PC-9 (cell line): Measurements from ENCODE around the gene EGR1. TPM values are rescaled to one million over a fixed set of nuclear protein-coding genes. Genes with fewer than 3 reads are reported as not detected.
"Not testable (repeated sequence)": the region's sequence is repeated elsewhere in the genome, so short reads cannot be mapped to it uniquely, and the experiment has no call there.

Source experiments
- BruUV-seq: library from RNA; stranded (reverse); fragments of 400-500 nt; replicated peaks from 2 replicates; lab custom pipeline; 2021; lab: Mats Ljungman, UMichigan
- CTCF ChIA-PET: fragments of 300-600 bp; sonication (Branson Sonifier 250); formaldehyde crosslinking; loops from one replicate; lab custom pipeline; 2022; ENCODE audit warnings: antibody characterized with exemption; lab: Charles Lee
- POLR2A ChIA-PET: fragments of 300-600 bp; sonication (Branson Sonifier 250); formaldehyde crosslinking; loops from one replicate; lab custom pipeline; 2022; ENCODE audit warnings: antibody characterized with exemption; ENCODE audit not compliant: unreplicated experiment; lab: Charles Lee
- DNase-seq, 2 experiments: peaks; one replicate each; pipeline versions ENCODE4 v3.0.0 to v3.0.0-alpha.2; 2015 to 2022; ENCODE audit warnings: mixed read lengths in 1 of 2
- H2AFZ ChIP-seq: fragments of 200-600 bp; sonication (generic); 2 replicates; pipeline ENCODE4 v1.8.1; 2017; ENCODE audit warnings: antibody characterized with exemption
- H3F3A ChIP-seq: fragments of 200-600 bp; sonication (generic); 2 replicates; pipeline ENCODE4 v1.8.1; 2017; ENCODE audit warnings: antibody characterized with exemption, mild to moderate bottlenecking, low read depth; ENCODE audit not compliant: insufficient read depth
- H3K27ac ChIP-seq: fragments of 200-600 bp; sonication (generic); 2 replicates; pipeline ENCODE4 v1.6.1; 2016; ENCODE audit warnings: mixed run types
- H3K27me3 ChIP-seq: fragments of 200-600 bp; sonication (generic); 2 replicates; pipeline ENCODE4 v1.6.1; 2016; ENCODE audit warnings: low read depth, mixed run types; ENCODE audit not compliant: insufficient read depth
- H3K36me3 ChIP-seq: fragments of 200-600 bp; sonication (generic); 2 replicates; pipeline ENCODE4 v1.6.1; 2016; ENCODE audit warnings: low read depth, mixed run types
- H3K4me1 ChIP-seq: fragments of 200-600 bp; sonication (generic); replicated peaks from 2 replicates; pipeline ENCODE4 v1.6.1; 2016; ENCODE audit warnings: mixed run types; ENCODE audit not compliant: insufficient read depth
- H3K4me2 ChIP-seq: fragments of 200-600 bp; sonication (generic); 2 replicates; pipeline ENCODE4 v1.6.1; 2017; ENCODE audit warnings: mixed run types
- H3K4me3 ChIP-seq: fragments of 200-600 bp; sonication (generic); 2 replicates; pipeline ENCODE4 v1.6.1; 2016; ENCODE audit warnings: mixed run types
- H3K79me2 ChIP-seq: fragments of 200-600 bp; sonication (generic); 2 replicates; pipeline ENCODE4 v1.6.1; 2017; ENCODE audit warnings: low read depth, mixed run types
- H3K9me2 ChIP-seq: fragments of 200-600 bp; sonication (generic); 2 replicates; pipeline ENCODE4 v1.8.1; 2017; ENCODE audit warnings: mild to moderate bottlenecking; ENCODE audit not compliant: insufficient read depth
- H3K9me3 ChIP-seq: fragments of 200-600 bp; sonication (generic); 2 replicates; pipeline ENCODE4 v1.8.1; 2016; ENCODE audit warnings: low read depth; ENCODE audit not compliant: insufficient read depth
- H4K20me1 ChIP-seq: fragments of 200-600 bp; sonication (generic); 2 replicates; pipeline ENCODE4 v1.8.1; 2017; ENCODE audit not compliant: insufficient read depth
- CTCF ChIP-seq: fragments of 200-600 bp; sonication (generic); conservative IDR thresholded peaks from 2 replicates; pipeline ENCODE4 v1.6.1; 2017; ENCODE audit warnings: mixed run types, antibody characterized with exemption, mild to moderate bottlenecking, moderate library complexity
- EZH2 ChIP-seq: fragments of 200-600 bp; sonication (generic); IDR thresholded peaks from 2 replicates; pipeline ENCODE4 v1.8.0; 2017; ENCODE audit warnings: antibody characterized with exemption, low read depth
- intact Hi-C: fragments of 100-400 bp; cut with micrococcal nuclease; formaldehyde crosslinking; loops from one replicate; pipeline ENCODE4 v1.10.0; 2022; ENCODE audit not compliant: unreplicated experiment
- total RNA-seq: library from RNA; stranded (reverse); gene quantifications from 2 replicates; pipeline ENCODE4 v1.2.3, GENCODE V29; 2021

EGR1 gene
- total RNA-seq, 1 experiment from 2014 or later = 24.7 TPM

- ChIA-PET POLR2A (interaction anchor here (0.6 to 0.7 kb wide), 2 partner anchors 33 to 83 kb away, joined by 4 to 6 read pairs; no protein-coding TSS in a partner anchor), CTCF (no interaction called here)
- Histone ChIP-seq H3K4me3 (no peak overlapping the region), H3K9me2 (no peaks in the 10 kb centered on the region), H4K20me1 (peaks cover 18% of the 10 kb centered on the region), H3K79me2 (no peaks in the 10 kb centered on the region), H3K9me3 (no peaks in the 10 kb centered on the region), H3K4me2 (no peak overlapping the region), H3K4me1 (no peaks in the 10 kb centered on the region), H2AFZ (no peak overlapping the region), H3K36me3 (no peaks in the 10 kb centered on the region), H3K27ac (no peak overlapping the region), H3K27me3 (no peaks in the 10 kb centered on the region), H3F3A (no peaks in the 10 kb centered on the region)
- BruUV-seq = no TSS peak
- intact Hi-C loops = no loop called here
- TF ChIP-seq CTCF (no peak), EZH2 (no peak)
- DNase-seq = peak; percentile 33 to 38
Observed at GRCh38 chr5:138470322-138471051, 5.2 kb downstream of the EGR1 start.

GRCh38 chr5:138471052-138471361 lies 5.7 kb downstream of the EGR1 start:
- no peak for DNase-seq
- Histone ChIP-seq H3F3A (no peaks in the 10 kb centered on the region), H3K27me3 (no peaks in the 10 kb centered on the region), H3K4me1 (no peaks in the 10 kb centered on the region), H3K4me3 (no peak overlapping the region), H3K27ac (no peak overlapping the region), H3K36me3 (no peaks in the 10 kb centered on the region), H3K4me2 (no peak overlapping the region), H2AFZ (no peak overlapping the region), H3K9me3 (no peaks in the 10 kb centered on the region), H3K79me2 (no peaks in the 10 kb centered on the region), H3K9me2 (no peaks in the 10 kb centered on the region), H4K20me1 (peaks cover 16% of the 10 kb centered on the region)
- intact Hi-C loops = no loop called here
- ChIA-PET POLR2A (interaction anchor here (0.6 kb wide), 1 partner anchor 28 kb away, joined by 3 read pairs; no protein-coding TSS in a partner anchor), CTCF (no interaction called here)
- no TSS peak for BruUV-seq
- TF ChIP-seq CTCF (no peak), EZH2 (no peak)

GRCh38 chr5:138472353-138472752 lies 7.1 kb downstream of the EGR1 start:
- ChIA-PET POLR2A (no interaction called here), CTCF (no interaction called here)
- Histone ChIP-seq H3K9me3 (no peaks in the 10 kb centered on the region), H3K4me3 (no peak overlapping the region), H3K4me2 (no peak overlapping the region), H4K20me1 (0 out of 2 replicates have a peak, but pooled peaks cover 6% of the 10 kb centered on the region), H3K9me2 (no peaks in the 10 kb centered on the region), H3K4me1 (no peaks in the 10 kb centered on the region), H3K79me2 (no peaks in the 10 kb centered on the region), H3K27me3 (no peaks in the 10 kb centered on the region), H3F3A (no peaks in the 10 kb centered on the region), H2AFZ (no peak overlapping the region), H3K36me3 (no peaks in the 10 kb centered on the region), H3K27ac (no peak overlapping the region)
- DNase-seq = no peak
- no TSS peak for BruUV-seq
- intact Hi-C loops = no loop called here
- TF ChIP-seq CTCF (no peak), EZH2 (no peak)

GRCh38 chr5:138473151-138473550 lies 7.9 kb downstream of the EGR1 start:
- DNase-seq, intact Hi-C loops, H3K27ac ChIP-seq, H3K4me3 ChIP-seq, H2AFZ ChIP-seq, H3K79me2 ChIP-seq, H3K9me2 ChIP-seq, H3F3A ChIP-seq, H3K36me3 ChIP-seq, H3K4me2 ChIP-seq, BruUV-seq, H3K27me3 ChIP-seq, H3K4me1 ChIP-seq, POLR2A ChIA-PET, H3K9me3 ChIP-seq, H4K20me1 ChIP-seq: not testable (repeated sequence)
- CTCF ChIA-PET = interaction anchor here (0.6 kb wide), 1 partner anchor 166 kb away, joined by 4 read pairs; no protein-coding TSS in a partner anchor
